SJSA1 (cell line): Measurements from ENCODE around the gene MAML3. TPM values are rescaled to one million over a fixed set of nuclear protein-coding genes. Genes with fewer than 3 reads are reported as not detected.
A peak's percentile ranks its signal among the peaks of the same experiment; 100 is the strongest.

Experiments used
- DNase-seq, 2 experiments: peaks; one replicate each; pipeline ENCODE4 v3.0.0-alpha.2; 2015 to 2020; ENCODE audit warnings: low spot score in 2 of 2, low read depth in 1 of 2
- H3K27ac ChIP-seq: fragments of 250-450 bp; sonication (Bioruptor Pico); 2 replicates; pipeline ENCODE4 v1.5.1; 2020; ENCODE audit warnings: mild to moderate bottlenecking, moderate library complexity
- H3K27me3 ChIP-seq: fragments of 250-450 bp; sonication (Bioruptor Pico); replicated peaks from 2 replicates; pipeline ENCODE4 v1.5.1; 2020; ENCODE audit warnings: mild to moderate bottlenecking, moderate library complexity
- H3K36me3 ChIP-seq: fragments of 250-450 bp; sonication (Bioruptor Pico); 2 replicates; pipeline ENCODE4 v1.5.1; 2020; ENCODE audit warnings: mild to moderate bottlenecking
- H3K4me1 ChIP-seq: fragments of 250-450 bp; sonication (Bioruptor Pico); replicated peaks from 2 replicates; pipeline ENCODE4 v1.6.1; 2021; ENCODE audit warnings: mild to moderate bottlenecking
- H3K4me3 ChIP-seq: fragments of 250-450 bp; sonication (Bioruptor Pico); 2 replicates; pipeline ENCODE4 v1.5.1; 2020; ENCODE audit warnings: mild to moderate bottlenecking
- H3K9me3 ChIP-seq: fragments of 250-450 bp; sonication (Bioruptor Pico); replicated peaks from 2 replicates; pipeline ENCODE4 v1.5.1; 2020; ENCODE audit warnings: mild to moderate bottlenecking
- total RNA-seq: library from RNA; depleted of rRNA; stranded (reverse); fragments of >200 nt; shearing (Covaris generic); gene quantifications from 2 replicates; pipeline ENCODE4 v1.2.3, GENCODE V29; 2014; rRNA removed

Gene MAML3
- 0.53 and 1.8 TPM in 2 replicates for total RNA-seq

GRCh38 chr4:140153718-140154571 is at the start of gene MAML3:
Gene MAML3 (minus strand): TSS chr4:140154184. CDS start chr4:140153327, 857 bp downstream.
- Histone ChIP-seq H3K4me1 (no peaks in the 10 kb centered on the region), H3K27me3 (no peaks in the 10 kb centered on the region), H3K36me3 (no peaks in the 10 kb centered on the region), H3K9me3 (no peaks in the 10 kb centered on the region), H3K27ac (peak within 1 kb of the TSS; percentile 83), H3K4me3 (peak within 1 kb of the TSS; percentile 63)
- peak; percentile 92 to 95 for DNase-seq

GRCh38 chr4:140198942-140199341 is 45.0 kb upstream of the MAML3 start:
- H3K36me3 ChIP-seq: no peaks in the 10 kb centered on the region
- no peak overlapping the region for H3K4me3 ChIP-seq
- no peaks in the 10 kb centered on the region for H3K4me1 ChIP-seq

GRCh38 chr4:140195806-140196205 is 41.8 kb upstream of the MAML3 start:
- no peak overlapping the region for H3K27ac ChIP-seq
- H3K27me3 ChIP-seq: no peaks in the 10 kb centered on the region; the same call in 1 of the 2 replicates
- no peaks in the 10 kb centered on the region for H3K9me3 ChIP-seq
- no peaks in the 10 kb centered on the region for H3K36me3 ChIP-seq
- no peak for DNase-seq
- H3K4me1 ChIP-seq: no peaks in the 10 kb centered on the region
- H3K4me3 ChIP-seq: no peak overlapping the region

More at GRCh38 chr4:140198942-140199341, 45.0 kb upstream of the MAML3 start:
- no peak for DNase-seq
- Histone ChIP-seq H3K9me3 (no peaks in the 10 kb centered on the region), H3K27ac (no peak overlapping the region), H3K27me3 (no peaks in the 10 kb centered on the region; the same call in 1 of the 2 replicates)

- no peaks in the 10 kb centered on the region for H3K27me3 ChIP-seq
- no peak overlapping the region for H3K27ac ChIP-seq
- no peaks in the 10 kb centered on the region for H3K36me3 ChIP-seq
- no peak overlapping the region for H3K4me3 ChIP-seq
- peak in 1 of 2 experiments; percentile 8 for DNase-seq
- H3K4me1 ChIP-seq: peaks cover 12% of the 10 kb centered on the region
- H3K9me3 ChIP-seq: no peaks in the 10 kb centered on the region
Measured at GRCh38 chr4:140189805-140190204, 35.8 kb upstream of the MAML3 start.

- Histone ChIP-seq H3K27ac (no peak overlapping the region), H3K27me3 (no peaks in the 10 kb centered on the region), H3K9me3 (no peaks in the 10 kb centered on the region), H3K4me3 (no peak overlapping the region), H3K4me1 (peaks cover 12% of the 10 kb centered on the region), H3K36me3 (no peaks in the 10 kb centered on the region)
- DNase-seq: peak in 1 of 2 experiments; percentile 22
Measured at GRCh38 chr4:140188975-140189374, 35.0 kb upstream of the MAML3 start.

- Histone ChIP-seq H3K27me3 (no peaks in the 10 kb centered on the region), H3K27ac (no peak overlapping the region)
- no peak for DNase-seq
Measured at GRCh38 chr4:140187316-140187695, 33.3 kb upstream of the MAML3 start.

GRCh38 chr4:140186651-140187315 is 32.8 kb upstream of the MAML3 start:
- H3K27ac ChIP-seq: no peak overlapping the region

More at GRCh38 chr4:140187316-140187695, 33.3 kb upstream of the MAML3 start:
- Histone ChIP-seq H3K4me3 (no peak overlapping the region), H3K36me3 (no peaks in the 10 kb centered on the region), H3K4me1 (peaks cover 12% of the 10 kb centered on the region), H3K9me3 (no peaks in the 10 kb centered on the region)

GRCh38 chr4:140186082-140186438 is 32.1 kb upstream of the MAML3 start:
- Histone ChIP-seq H3K4me3 (no peak overlapping the region), H3K9me3 (no peaks in the 10 kb centered on the region), H3K27me3 (no peaks in the 10 kb centered on the region), H3K27ac (no peak overlapping the region), H3K4me1 (peaks cover 12% of the 10 kb centered on the region), H3K36me3 (no peaks in the 10 kb centered on the region)
- DNase-seq: no peak

More at GRCh38 chr4:140186651-140187315, 32.8 kb upstream of the MAML3 start:
- no peak overlapping the region for H3K4me3 ChIP-seq
- H3K4me1 ChIP-seq: peaks cover 12% of the 10 kb centered on the region
- no peaks in the 10 kb centered on the region for H3K9me3 ChIP-seq
- DNase-seq: no peak
- H3K36me3 ChIP-seq: no peaks in the 10 kb centered on the region
- H3K27me3 ChIP-seq: no peaks in the 10 kb centered on the region

- Histone ChIP-seq H3K4me1 (peaks cover 12% of the 10 kb centered on the region), H3K27ac (no peak overlapping the region), H3K4me3 (no peak overlapping the region), H3K9me3 (no peaks in the 10 kb centered on the region), H3K27me3 (no peaks in the 10 kb centered on the region), H3K36me3 (no peaks in the 10 kb centered on the region)
- no peak for DNase-seq
Measured at GRCh38 chr4:140185412-140186081, 31.6 kb upstream of the MAML3 start.

- Histone ChIP-seq H3K36me3 (no peaks in the 10 kb centered on the region), H3K9me3 (no peaks in the 10 kb centered on the region), H3K27me3 (no peaks in the 10 kb centered on the region), H3K27ac (no peak overlapping the region), H3K4me1 (peaks cover 3% of the 10 kb centered on the region; the same call in 1 of the 2 replicates), H3K4me3 (no peak overlapping the region)
- DNase-seq: no peak
Measured at GRCh38 chr4:140183270-140183669, 29.3 kb upstream of the MAML3 start.

- no peaks in the 10 kb centered on the region for H3K9me3 ChIP-seq
- no peaks in the 10 kb centered on the region for H3K36me3 ChIP-seq
- peaks cover 6% of the 10 kb centered on the region; the same call in 1 of the 2 replicates for H3K4me1 ChIP-seq
- no peak overlapping the region for H3K27ac ChIP-seq
- H3K4me3 ChIP-seq: no peak overlapping the region
- no peak for DNase-seq
- no peaks in the 10 kb centered on the region for H3K27me3 ChIP-seq
Measured at GRCh38 chr4:140180577-140180976, 26.6 kb upstream of the MAML3 start.

- Histone ChIP-seq H3K9me3 (no peaks in the 10 kb centered on the region), H3K36me3 (no peaks in the 10 kb centered on the region), H3K4me3 (no peak overlapping the region), H3K4me1 (peaks cover 6% of the 10 kb centered on the region; the same call in 1 of the 2 replicates), H3K27me3 (no peaks in the 10 kb centered on the region), H3K27ac (no peak overlapping the region)
- DNase-seq: no peak
Measured at GRCh38 chr4:140176735-140177134, 22.8 kb upstream of the MAML3 start.

- Histone ChIP-seq H3K4me3 (no peak overlapping the region), H3K9me3 (no peaks in the 10 kb centered on the region), H3K27ac (no peak overlapping the region), H3K36me3 (no peaks in the 10 kb centered on the region), H3K27me3 (no peaks in the 10 kb centered on the region), H3K4me1 (peaks cover 6% of the 10 kb centered on the region; the same call in 1 of the 2 replicates)
- no peak for DNase-seq
Measured at GRCh38 chr4:140174543-140174942, 20.6 kb upstream of the MAML3 start.
